Endothelial cell of umbilical vein (primary cell): ENCODE results near the gene SUPT5H. TPM values are rescaled to one million over a fixed set of nuclear protein-coding genes. Genes with fewer than 3 reads are reported as not detected.

Source experiments
- Bru-seq: library from RNA; stranded (reverse); fragments of 400-500 nt; gene quantifications from one replicate; lab custom pipeline; 2021; lab: Mats Ljungman, UMichigan
- BruChase-seq, 2 experiments: library from RNA; stranded (reverse); fragments of 400-500 nt; gene quantifications; one replicate each; lab custom pipeline; 2021; lab: Mats Ljungman, UMichigan
- BruUV-seq: library from RNA; stranded (reverse); fragments of 400-500 nt; replicated peaks from 2 replicates; lab custom pipeline; 2021; lab: Mats Ljungman, UMichigan
- CTCF ChIA-PET: fragments of 300-600, 350-600 bp; sonication (Branson Sonifier 250); formaldehyde crosslinking; loops from one replicate; lab custom pipeline; 2021; ENCODE audit warnings: antibody characterized with exemption, inconsistent platforms; lab: Charles Lee
- POLR2A ChIA-PET: fragments of 300-600, 350-600 bp; sonication (Branson Sonifier 250); formaldehyde crosslinking; loops from one replicate; lab custom pipeline; 2021; ENCODE audit warnings: antibody characterized with exemption, inconsistent platforms; lab: Charles Lee
- DNase-seq: peaks from one replicate; pipeline ENCODE4 v3.0.0-alpha.2; 2011; ENCODE audit warnings: low read depth, low spot score
- FAIRE-seq: peaks from 2 replicates; lab custom pipeline; 2011; peaks lifted over from hg19 to GRCh38; lab: Jason Lieb, UNC
- H2AFZ ChIP-seq: 2 replicates; pipeline ENCODE4 v1.6.0; 2012; ENCODE audit warnings: low read depth, low read length, control low read depth, inconsistent platforms
- H3K27ac ChIP-seq: 2 replicates; pipeline ENCODE4 v1.5.1; 2011; ENCODE audit warnings: low read depth, mild to moderate bottlenecking, control low read depth, low read length, moderate library complexity; ENCODE audit not compliant: insufficient read depth
- H3K27me3 ChIP-seq, 2 experiments: 2 replicates each; pipeline versions ENCODE4 v1.6.0 to v1.6.1; 2011; ENCODE audit warnings: low read length in 2 of 2, mixed read lengths in 1 of 2; ENCODE audit not compliant: control insufficient read depth in 2 of 2, insufficient read depth in 2 of 2
- H3K36me3 ChIP-seq, 2 experiments: 2 replicates in 1 of 2; 3 replicates in 1 of 2; pipeline ENCODE4 v1.5.1; 2011; ENCODE audit warnings: low read length in 2 of 2, mild to moderate bottlenecking in 1 of 2, moderate library complexity in 1 of 2; ENCODE audit not compliant: control insufficient read depth in 2 of 2, insufficient read depth in 2 of 2; ENCODE audit errors: extremely low read depth in 1 of 2
- H3K4me1 ChIP-seq: 3 replicates; pipeline ENCODE4 v1.5.1; 2011; ENCODE audit warnings: mild to moderate bottlenecking, low read length; ENCODE audit not compliant: control insufficient read depth, insufficient read depth; ENCODE audit errors: extremely low read depth
- H3K4me2 ChIP-seq: 2 replicates; pipeline ENCODE4 v1.6.1; 2011; ENCODE audit warnings: low read length, control low read depth, mixed read lengths; ENCODE audit not compliant: insufficient read depth
- H3K4me3 ChIP-seq, 3 experiments: fragments of 200-600 bp in 1 of 3; sonication (generic), shearing (Covaris generic) in 1 of 3; replicated peaks in 1 of 3; 2 replicates each; pipeline ENCODE4 v1.5.1; 2011 to 2016; ENCODE audit warnings: control low read depth in 3 of 3, low read length in 3 of 3, mild to moderate bottlenecking in 2 of 3, inconsistent platforms in 1 of 3, low read depth in 1 of 3, moderate library complexity in 1 of 3; ENCODE audit not compliant: insufficient read depth in 1 of 3
- H3K79me2 ChIP-seq: 2 replicates; pipeline ENCODE4 v1.6.0; 2012; ENCODE audit warnings: low read length, inconsistent platforms; ENCODE audit not compliant: control insufficient read depth, insufficient read depth
- H3K9ac ChIP-seq: replicated peaks from 2 replicates; pipeline ENCODE3; 2011; ENCODE audit warnings: low read length, control low read depth; ENCODE audit not compliant: insufficient read depth; ENCODE audit errors: extremely low read depth
- H3K9me1 ChIP-seq: replicated peaks from 3 replicates; pipeline ENCODE4 v1.6.0; 2011; ENCODE audit warnings: mild to moderate bottlenecking, low read length; ENCODE audit not compliant: control insufficient read depth, insufficient read depth; ENCODE audit errors: extremely low read depth
- H3K9me3 ChIP-seq: replicated peaks from 2 replicates; pipeline ENCODE4 v1.5.1; 2012; ENCODE audit warnings: low read length, inconsistent platforms; ENCODE audit not compliant: control insufficient read depth, insufficient read depth
- H4K20me1 ChIP-seq: replicated peaks from 2 replicates; pipeline ENCODE3; 2011; ENCODE audit warnings: mild to moderate bottlenecking, low read length; ENCODE audit not compliant: control insufficient read depth, insufficient read depth; ENCODE audit errors: extremely low read depth
- CTCF ChIP-seq, 2 donors: IDR thresholded peaks; 1 replicate in 1 of 2; 2 replicates in 1 of 2; pipeline ENCODE4 v1.5.1; 2011; ENCODE audit warnings: low read length in 2 of 2, mild to moderate bottlenecking in 2 of 2, moderate library complexity in 2 of 2, control low read depth in 1 of 2, inconsistent platforms in 1 of 2, low read depth in 1 of 2; ENCODE audit not compliant: insufficient read depth in 1 of 2; ENCODE audit errors: extremely low read depth in 1 of 2
- EZH2 ChIP-seq: IDR thresholded peaks from 2 replicates; pipeline ENCODE4 v1.6.1; 2012; ENCODE audit warnings: borderline replicate concordance, low read depth, mild to moderate bottlenecking, moderate library complexity, low read length, inconsistent platforms; ENCODE audit not compliant: severe bottlenecking
- FOS ChIP-seq: IDR thresholded peaks from 2 replicates; pipeline ENCODE4 v1.6.1; 2011; ENCODE audit warnings: mild to moderate bottlenecking, low read length, moderate library complexity, borderline replicate concordance; ENCODE audit not compliant: insufficient read depth
- GATA2 ChIP-seq: IDR thresholded peaks from 2 replicates; pipeline ENCODE4 v1.7.0; 2011; ENCODE audit warnings: low read depth, mild to moderate bottlenecking, moderate library complexity, mixed read lengths, low read length; ENCODE audit not compliant: insufficient read length, insufficient read depth
- JUN ChIP-seq: IDR thresholded peaks from 2 replicates; pipeline ENCODE4 v1.6.1; 2011; ENCODE audit warnings: borderline replicate concordance, low read depth; ENCODE audit not compliant: insufficient read length, insufficient read depth
- MAX ChIP-seq: IDR thresholded peaks from 2 replicates; pipeline ENCODE4 v1.6.1; 2011; ENCODE audit not compliant: insufficient read depth, insufficient read length
- MYC ChIP-seq: IDR thresholded peaks from one replicate; pipeline ENCODE4 v1.6.1; 2011; ENCODE audit warnings: mild to moderate bottlenecking, low read depth, low read length
- POLR2A ChIP-seq: IDR thresholded peaks from 2 replicates; pipeline ENCODE4 v1.6.1; 2012; ENCODE audit warnings: low read depth, mild to moderate bottlenecking, control low read depth, low read length
- POLR2AphosphoS5 ChIP-seq: IDR thresholded peaks from 2 replicates; pipeline ENCODE4 v1.6.1; 2012; ENCODE audit warnings: low read depth, mild to moderate bottlenecking, control low read depth, low read length, moderate library complexity; ENCODE audit not compliant: insufficient read depth
- dilution Hi-C: fragments of 300-500 bp; cut with MboI; formaldehyde crosslinking; loops from one replicate; pipeline ENCODE4 v1.15.0; 2019; ENCODE audit warnings: low sequenced_read_pairs; ENCODE audit not compliant: extremely low pct_ligation_motif_present
- intact Hi-C: fragments of 100-400 bp; cut with micrococcal nuclease; formaldehyde crosslinking; loops from one replicate; pipeline ENCODE4 v1.10.0; 2022
- long read RNA-seq: library from polyadenylated mRNA; stranded (forward); transcript quantifications from one replicate; pipeline ENCODE4 v2.0.0, GENCODE V29; 2021
- polyA minus RNA-seq, 3 experiments: library from RNA; depleted of rRNA, polyadenylated mRNA; stranded (reverse); fragments of >200 nt; gene quantifications; 1 replicate in 1 of 3; 2 replicates in 2 of 3; pipeline ENCODE4 v1.2.3, GENCODE V29; 2011
- polyA plus RNA-seq, 4 experiments: library from polyadenylated mRNA; depleted of rRNA in 3 of 4; stranded (reverse) in 3 of 4; unstranded in 1 of 4; fragments of >200 nt; gene quantifications; 2 replicates each; pipeline versions ENCODE4 v1.2.1 to v1.2.3, GENCODE V29; 2011 to 2012; ENCODE audit warnings: missing spikeins in 1 of 4
- total RNA-seq: library from RNA; stranded (reverse); gene quantifications from 2 replicates; pipeline ENCODE4 v1.2.3, GENCODE V29; 2021

Gene SUPT5H
- 108 and 120 TPM in 2 replicates for total RNA-seq
- 81.8 and 87.6 TPM in 2 replicates for polyA plus RNA-seq
- polyA plus RNA-seq (2011; cell fraction: cytosol; rRNA removed) = 73.3 and 76.2 TPM in 2 replicates
- polyA plus RNA-seq (2011; cell fraction: nucleus; rRNA removed) = 294 and 299 TPM in 2 replicates
- 117 and 120 TPM in 2 replicates for polyA plus RNA-seq (2012)
- 85.5 and 93.7 TPM in 2 replicates for polyA minus RNA-seq
- polyA minus RNA-seq (2011; cell fraction: cytosol; rRNA and poly(A)+ RNA removed) = 35.7 TPM
- polyA minus RNA-seq (2011; cell fraction: nucleus; rRNA and poly(A)+ RNA removed) = 57.4 and 67.7 TPM in 2 replicates
- percentile 65 among the genes with signal in this experiment for Bru-seq, nascent RNA
- BruChase-seq, experiment 1, labeled RNA remaining after a 6-hour chase = percentile 92 among the genes with signal in this experiment
- percentile 82 among the genes with signal in this experiment for BruChase-seq, experiment 2, labeled RNA remaining after a 2-hour chase
- long read RNA-seq, transcript SUPT5H-218 (2 exons, 718 nt) = major isoform, 87 of 179 reads
- long read RNA-seq, partial matches to known transcripts = 62 of 179 reads
- long read RNA-seq, other reads (novel, unspliced or antisense) = 27 of 179 reads

- peak; percentile 98 for FAIRE-seq
- intact Hi-C loops (loop anchor here (1.0 to 10.0 kb wide), 3 partner anchors 9 to 89 kb away; partner anchors contain the start of genes EID2B and TIMM50), dilution Hi-C loops (no loop called here)
- peak within 1 kb of the TSS; percentile 85 to 98 (median 94) for H3K4me3 ChIP-seq
- H3K36me3 ChIP-seq = peaks cover 6 to 9% of the 10 kb centered on the region in 2 experiments
- DNase-seq = peak; percentile 98
- CTCF ChIA-PET = interaction anchor here (0.6 to 1.2 kb wide), 2 partner anchors 23 to 31 kb away, joined by 4 read pairs; no protein-coding TSS in a partner anchor
- TF ChIP-seq FOS = no peak
- TF ChIP-seq POLR2AphosphoS5 = peak; percentile 95
- TF ChIP-seq MYC = peak; percentile 78
- no peak for TF ChIP-seq CTCF (IDR thresholded peaks at IDR 0.05; ENCODE audit: extremely low read depth in 1 of 2, insufficient read depth in 1 of 2, low read depth in 1 of 2, low read length in 2 of 2)
- no peak for TF ChIP-seq JUN
- no peak for TF ChIP-seq GATA2
- peak; percentile 67 for TF ChIP-seq MAX
- TF ChIP-seq EZH2 = no peak
- TF ChIP-seq POLR2A = peak; percentile 81
- H3K9me3 ChIP-seq = no peaks in the 10 kb centered on the region
- H2AFZ ChIP-seq = peak within 1 kb of the TSS; percentile 88
- POLR2A ChIA-PET = interaction anchor here (0.7 to 3.2 kb wide), 3 partner anchors 10 to 18 kb away, joined by 4 to 16 read pairs (median 4); partner anchors contain the start of gene RPS16
- no peaks in the 10 kb centered on the region for H3K9me1 ChIP-seq
- BruUV-seq = TSS peak; percentile 35
- peaks cover 20% of the 10 kb centered on the region for H3K4me1 ChIP-seq
- H3K27me3 ChIP-seq = no peaks in the 10 kb centered on the region
- peak within 1 kb of the TSS; percentile 99 for H3K9ac ChIP-seq
- peak within 1 kb of the TSS; percentile 94 for H3K27ac ChIP-seq
- H3K4me2 ChIP-seq = peak within 1 kb of the TSS; percentile 84
- H3K79me2 ChIP-seq = peaks cover 59% of the 10 kb centered on the region
- H4K20me1 ChIP-seq = no peaks in the 10 kb centered on the region
These were observed at the start of gene SUPT5H for GRCh38 chr19:39445196-39446111. Gene SUPT5H, plus strand, starts transcription at chr19:39445582. Its CDS starts 309 bp downstream, at chr19:39445891.
